Measurements from ENCODE around the gene CDHR1.

Gene CDHR1

GRCh38 chr10:84202349-84202748 is 8.0 kb downstream of the CDHR1 start:
- DNase-seq, result no peak

- no peak for DNase-seq
Measured at GRCh38 chr10:84204122-84204521, 9.8 kb downstream of the CDHR1 start.

GRCh38 chr10:84204610-84205009 is 10.3 kb downstream of the CDHR1 start:
- no peak for DNase-seq

GRCh38 chr10:84205049-84205852 is 10.9 kb downstream of the CDHR1 start:
- peak; percentile 26 for DNase-seq

GRCh38 chr10:84205853-84206525 is 11.7 kb downstream of the CDHR1 start:
- no peak for DNase-seq

GRCh38 chr10:84208023-84208422 is 13.7 kb downstream of the CDHR1 start:
- no peak for DNase-seq

- no peak for DNase-seq
Measured at GRCh38 chr10:84211566-84211965, 17.2 kb downstream of the CDHR1 start.

- DNase-seq, result no peak
Measured at GRCh38 chr10:84212014-84212413, 17.7 kb downstream of the CDHR1 start.

GRCh38 chr10:84213076-84213475 is 18.7 kb downstream of the CDHR1 start:
- DNase-seq, result no peak

GRCh38 chr10:84214046-84214572 is 19.8 kb downstream of the CDHR1 start:
- DNase-seq, result no peak

GRCh38 chr10:84214612-84215235 is 20.4 kb downstream of the CDHR1 start:
- peak; percentile 15 for DNase-seq

GRCh38 chr10:84216834-84217233 is 22.5 kb downstream of the CDHR1 start:
- DNase-seq, result no peak

GRCh38 chr10:84217746-84218145 is 23.4 kb downstream of the CDHR1 start:
- DNase-seq, result no peak

GRCh38 chr10:84221916-84222315 is 27.6 kb downstream of the CDHR1 start:
- no peak for DNase-seq

GRCh38 chr10:84224411-84225028 is 30.2 kb downstream of the CDHR1 start:
- DNase-seq, result no peak

- DNase-seq, result no peak
Measured at GRCh38 chr10:84225427-84226173, 31.3 kb downstream of the CDHR1 start, which contains the start of gene LRIT2. LRIT2 (minus strand) TSS chr10:84225544; CDS start chr10:84225520, 24 bp downstream.

GRCh38 chr10:84226616-84227015 is 32.3 kb downstream of the CDHR1 start:
- DNase-seq, result no peak

- DNase-seq, result no peak
Measured at GRCh38 chr10:84227810-84228209, 33.5 kb downstream of the CDHR1 start.

- DNase-seq, result no peak
Measured at GRCh38 chr10:84230359-84230758, 36.0 kb downstream of the CDHR1 start.

GRCh38 chr10:84232376-84232775 is 38.0 kb downstream of the CDHR1 start:
- DNase-seq, result no peak

GRCh38 chr10:84233940-84234339 is 39.6 kb downstream of the CDHR1 start:
- no peak for DNase-seq

GRCh38 chr10:84234479-84234878 is 40.1 kb downstream of the CDHR1 start:
- no peak for DNase-seq
